H1 (cell line): ENCODE results near the gene COPG1. TPM values are rescaled to one million over a fixed set of nuclear protein-coding genes. Genes with fewer than 3 reads are reported as not detected.

Experiments
- CTCF ChIA-PET: fragments of 300-600 bp; sonication (Branson Sonifier 250); formaldehyde crosslinking; loops from one replicate; lab custom pipeline; 2021; ENCODE audit not compliant: partially characterized antibody; lab: Charles Lee
- POLR2A ChIA-PET: fragments of 300-600 bp; sonication (Branson Sonifier 250); formaldehyde crosslinking; loops from one replicate; lab custom pipeline; 2021; ENCODE audit warnings: inconsistent platforms; ENCODE audit not compliant: partially characterized antibody; lab: Charles Lee
- DNase-seq, 2 experiments: peaks; one replicate each; pipeline versions ENCODE4 v3.0.0 to v3.0.0-alpha.2; 2010 to 2022; ENCODE audit warnings: low spot score in 2 of 2, low read depth in 1 of 2, mixed read lengths in 1 of 2
- FAIRE-seq: peaks from 2 replicates; lab custom pipeline; 2011; peaks lifted over from hg19 to GRCh38; lab: Jason Lieb, UNC
- H2AFZ ChIP-seq: 2 replicates; pipeline ENCODE4 v1.8.1; 2012; ENCODE audit warnings: low read length, inconsistent platforms
- H2AK5ac ChIP-seq: 2 replicates; pipeline ENCODE4 v1.6.1; 2013; ENCODE audit warnings: low read depth, low read length
- H2BK120ac ChIP-seq: replicated peaks from 2 replicates; pipeline ENCODE3; 2013; ENCODE audit warnings: low read depth, low read length, inconsistent platforms
- H2BK12ac ChIP-seq: 2 replicates; pipeline ENCODE4 v1.6.1; 2013; ENCODE audit warnings: low read depth, low read length
- H2BK15ac ChIP-seq: 2 replicates; pipeline ENCODE4 v1.6.1; 2013; ENCODE audit warnings: low read length
- H2BK20ac ChIP-seq: 2 replicates; pipeline ENCODE4 v1.6.1; 2013; ENCODE audit warnings: low read length
- H2BK5ac ChIP-seq: 2 replicates; pipeline ENCODE4 v1.6.1; 2013; ENCODE audit warnings: low read depth, low read length
- H3K14ac ChIP-seq: 2 replicates; pipeline ENCODE4 v1.6.1; 2013; ENCODE audit warnings: inconsistent platforms; ENCODE audit not compliant: insufficient read length
- H3K18ac ChIP-seq: 2 replicates; pipeline ENCODE4 v1.6.1; 2013; ENCODE audit warnings: low read length; ENCODE audit errors: extremely low read depth
- H3K23ac ChIP-seq: 2 replicates; pipeline ENCODE4 v1.6.1; 2013; ENCODE audit warnings: inconsistent platforms; ENCODE audit not compliant: insufficient read length
- H3K23me2 ChIP-seq: 2 replicates; pipeline ENCODE4 v1.6.1; 2013; ENCODE audit warnings: low read depth, low read length
- H3K27ac ChIP-seq: 2 replicates; pipeline ENCODE4 v1.6.1; 2011; ENCODE audit warnings: low read depth, low read length, inconsistent platforms
- H3K27me3 ChIP-seq, 4 experiments: replicated peaks in 1 of 4; 1 replicate in 1 of 4; 2 replicates in 3 of 4; pipeline versions ENCODE4 v1.6.1 to v1.8.1; 2011 to 2013; ENCODE audit warnings: low read length in 3 of 4, mild to moderate bottlenecking in 3 of 4, inconsistent platforms in 2 of 4, mixed read lengths in 2 of 4, moderate library complexity in 1 of 4; ENCODE audit not compliant: control insufficient read depth in 3 of 4, insufficient read depth in 3 of 4; ENCODE audit errors: extremely low read depth in 1 of 4
- H3K36me3 ChIP-seq, 4 experiments: 2 replicates each; pipeline versions ENCODE4 v1.6.1 to v1.8.1; 2011 to 2013; ENCODE audit warnings: mild to moderate bottlenecking in 4 of 4, low read length in 3 of 4, moderate library complexity in 2 of 4, control low read depth in 1 of 4, inconsistent platforms in 1 of 4; ENCODE audit not compliant: insufficient read depth in 4 of 4, control insufficient read depth in 2 of 4
- H3K4ac ChIP-seq: replicated peaks from 2 replicates; pipeline ENCODE3; 2013; ENCODE audit warnings: low read length, low read depth, mixed read lengths, inconsistent platforms; ENCODE audit not compliant: insufficient read length
- H3K4me1 ChIP-seq, 4 experiments: replicated peaks in 1 of 4; 1 replicate in 1 of 4; 2 replicates in 3 of 4; pipeline versions ENCODE4 v1.6.1 to v1.8.1; 2011 to 2013; ENCODE audit warnings: low read length in 3 of 4, inconsistent platforms in 2 of 4, mixed read lengths in 1 of 4; ENCODE audit not compliant: insufficient read depth in 4 of 4, control insufficient read depth in 3 of 4
- H3K4me2 ChIP-seq, 2 experiments: 2 replicates each; pipeline versions ENCODE4 v1.6.1 to v1.8.1; 2011 to 2013; ENCODE audit warnings: low read depth in 2 of 2, low read length in 2 of 2, control low read depth in 1 of 2, inconsistent platforms in 1 of 2, mild to moderate bottlenecking in 1 of 2; ENCODE audit not compliant: insufficient read depth in 1 of 2
- H3K4me3 ChIP-seq, 4 experiments: fragments of 200-600, 300-600 bp in 1 of 4; sonication (generic), shearing (Covaris generic), sonication (Bioruptor Twin) in 1 of 4; 2 replicates each; pipeline versions ENCODE4 v1.5.1 to v1.8.1; 2011 to 2016; ENCODE audit warnings: low read length in 4 of 4, low read depth in 3 of 4, control low read depth in 2 of 4, inconsistent platforms in 2 of 4, mild to moderate bottlenecking in 2 of 4, mixed read lengths in 1 of 4, moderate library complexity in 1 of 4; ENCODE audit not compliant: insufficient read depth in 2 of 4; ENCODE audit errors: extremely low read depth in 1 of 4
- H3K56ac ChIP-seq: replicated peaks from 2 replicates; pipeline ENCODE3; 2013; ENCODE audit warnings: low read depth, mild to moderate bottlenecking, mixed read lengths, low read length, inconsistent platforms; ENCODE audit not compliant: insufficient read length
- H3K79me1 ChIP-seq: 2 replicates; pipeline ENCODE4 v1.6.1; 2013; ENCODE audit warnings: low read depth, low read length, control low read depth
- H3K79me2 ChIP-seq, 2 experiments: 2 replicates each; pipeline versions ENCODE4 v1.6.1 to v1.8.1; 2012 to 2013; ENCODE audit warnings: low read length in 2 of 2, mild to moderate bottlenecking in 2 of 2, inconsistent platforms in 1 of 2; ENCODE audit not compliant: insufficient read depth in 2 of 2, control insufficient read depth in 1 of 2
- H3K9ac ChIP-seq, 4 experiments: replicated peaks in 1 of 4; 1 replicate in 1 of 4; 2 replicates in 3 of 4; pipeline versions ENCODE4 v1.6.1 to v1.8.1; 2011 to 2013; ENCODE audit warnings: low read depth in 3 of 4, low read length in 3 of 4, control low read depth in 2 of 4, mild to moderate bottlenecking in 2 of 4, moderate library complexity in 2 of 4, inconsistent platforms in 1 of 4; ENCODE audit errors: extremely low read depth in 1 of 4
- H3K9me3 ChIP-seq, 2 experiments: 2 replicates each; pipeline versions ENCODE4 v1.6.1 to v1.8.1; 2012 to 2013; ENCODE audit warnings: mild to moderate bottlenecking in 2 of 2, moderate library complexity in 2 of 2, control low read depth in 1 of 2, inconsistent platforms in 1 of 2, low read depth in 1 of 2, low read length in 1 of 2, mixed read lengths in 1 of 2; ENCODE audit not compliant: insufficient read depth in 2 of 2
- H4K20me1 ChIP-seq, 2 experiments: replicated peaks in 1 of 2; 2 replicates each; pipeline versions ENCODE3 to v1.8.1; 2011 to 2013; ENCODE audit warnings: inconsistent platforms in 2 of 2, low read length in 2 of 2, mild to moderate bottlenecking in 1 of 2; ENCODE audit not compliant: insufficient read depth in 2 of 2, control insufficient read depth in 1 of 2
- H4K5ac ChIP-seq: 2 replicates; pipeline ENCODE4 v1.6.1; 2013; ENCODE audit warnings: low read length, low read depth, mixed read lengths, inconsistent platforms; ENCODE audit not compliant: insufficient read length
- H4K8ac ChIP-seq: 2 replicates; pipeline ENCODE4 v1.8.0; 2013; ENCODE audit warnings: mild to moderate bottlenecking, moderate library complexity, low read length, inconsistent platforms; ENCODE audit not compliant: insufficient read depth; ENCODE audit errors: extremely low read depth
- H4K91ac ChIP-seq: replicated peaks from 2 replicates; pipeline ENCODE3; 2013; ENCODE audit warnings: low read length, mixed read lengths, inconsistent platforms; ENCODE audit not compliant: insufficient read length
- ASH2L ChIP-seq: fragments of 200-600, 300-600 bp; sonication (generic); IDR thresholded peaks from one replicate; pipeline ENCODE4 v1.7.1; 2017; ENCODE audit warnings: low read length
- CHD1 ChIP-seq: IDR thresholded peaks from 2 replicates; pipeline ENCODE4 v1.6.1; 2012; ENCODE audit warnings: low read depth, low read length, improper control_type of control experiment
- NANOG ChIP-seq: IDR thresholded peaks from 2 replicates; pipeline ENCODE4 v1.6.1; 2011; ENCODE audit warnings: low read length, low read depth, mild to moderate bottlenecking, inconsistent platforms; ENCODE audit not compliant: insufficient read depth, poor library complexity, severe bottlenecking
- NRF1 ChIP-seq: IDR thresholded peaks from 2 replicates; pipeline ENCODE4 v1.6.1; 2011; ENCODE audit warnings: mild to moderate bottlenecking, low read depth, low read length, improper control_type of control experiment
- RNF2 ChIP-seq: fragments of 200-900, 300-1000 bp; sonication (generic); IDR thresholded peaks from 2 replicates; pipeline ENCODE4 v1.7.1; 2016; ENCODE audit warnings: borderline replicate concordance, low read depth, mild to moderate bottlenecking, antibody characterized with exemption, low read length; ENCODE audit not compliant: poor library complexity, severe bottlenecking; ENCODE audit errors: missing control alignments
- RXRA ChIP-seq: IDR thresholded peaks from 2 replicates; pipeline ENCODE4 v1.6.1; 2011; ENCODE audit warnings: low read depth, mild to moderate bottlenecking, low read length, moderate library complexity; ENCODE audit not compliant: insufficient read depth
- SAP30 ChIP-seq: fragments of 300-600 bp; sonication (generic); IDR thresholded peaks from 2 replicates; pipeline ENCODE4 v1.7.1; 2012; ENCODE audit warnings: low read length, moderate library complexity, mild to moderate bottlenecking, inconsistent platforms; ENCODE audit not compliant: insufficient read depth, insufficient replicate concordance
- SP2 ChIP-seq: IDR thresholded peaks from 2 replicates; pipeline ENCODE4 v1.6.1; 2012; ENCODE audit warnings: mild to moderate bottlenecking, low read length, inconsistent platforms
- polyA plus RNA-seq, 7 experiments: library from polyadenylated mRNA; depleted of rRNA in 3 of 7; stranded (reverse) in 5 of 7; unstranded in 2 of 7; fragments of >200 nt in 5 of 7; fragments of 200-250 nt in 2 of 7; gene quantifications; 1 replicate in 5 of 7; 2 replicates in 1 of 7; 4 replicates in 1 of 7; pipeline versions ENCODE4 v1.2.1 to v1.2.3, GENCODE V29; 2011 to 2013; ENCODE audit warnings: missing spikeins in 2 of 7, mixed read lengths in 2 of 7
- total RNA-seq: library from RNA; stranded (reverse); fragmentation: NEBNext Ultra II Directional; extraction: Animal tissue kit (Norgen Biotek cat#: 25700); gene quantifications from 2 replicates; pipeline ENCODE4 v1.2.1, GENCODE V29; 2021

The COPG1 gene
- total and polyA plus RNA-seq, 2 of the 8 experiments (the other 6 are each of a cell fraction or from before 2014, with no cell fraction given): 52.7 to 106 TPM

- Histone ChIP-seq H2AK5ac (no peak overlapping the region), H2BK12ac (peak overlapping the region; percentile 71; the same call in 1 of the 2 replicates), H3K79me1 (no peaks in the 10 kb centered on the region), H2BK120ac (no peak overlapping the region), H3K4me3 (no peak overlapping the region), H3K56ac (no peak overlapping the region), H3K4me1 (peaks cover 4 to 9% (median 5%) of the 10 kb centered on the region in 4 experiments), H4K8ac (peak overlapping the region; percentile 45; the same call in 1 of the 2 replicates), H3K36me3 (no peaks in the 10 kb centered on the region), H3K4me2 (no peak overlapping the region; a peak in 1 of 4 replicates), H3K23me2 (peaks cover 2% of the 10 kb centered on the region; the same call in 1 of the 2 replicates), H2AFZ (no peak overlapping the region), H4K91ac (no peak overlapping the region), H3K23ac (no peak overlapping the region), H3K18ac (no peak overlapping the region), H2BK5ac (no peak overlapping the region), H3K27ac (no peak overlapping the region), H4K5ac (no peak overlapping the region), H3K9ac (no peak overlapping the region), H3K14ac (no peak overlapping the region), H2BK20ac (no peak overlapping the region), H2BK15ac (no peak overlapping the region), H4K20me1 (peaks cover 0 to 2% of the 10 kb centered on the region in 2 experiments), H3K27me3 (no peaks in the 10 kb centered on the region), H3K79me2 (peaks cover 0 to 13% of the 10 kb centered on the region in 2 experiments; a peak in 1 of 4 replicates), H3K9me3 (no peaks in the 10 kb centered on the region), H3K4ac (no peak overlapping the region)
- FAIRE-seq (no peak), DNase-seq (no peak)
- ChIA-PET POLR2A (interaction anchor here (0.9 to 6.4 kb wide), 9 partner anchors 7 to 150 kb away, joined by 3 to 112 read pairs (median 5); no protein-coding TSS in a partner anchor), CTCF (interaction anchor here (1.0 to 2.1 kb wide), 4 partner anchors 12 to 68 kb away, joined by 3 to 5 read pairs (median 3); no protein-coding TSS in a partner anchor)
- TF ChIP-seq CHD1 (no peak), NRF1 (no peak), RXRA (no peak), NANOG (no peak), SAP30 (no peak), ASH2L (no peak), RNF2 (no peak), SP2 (no peak)
Measured at GRCh38 chr3:129313415-129313664, 63.9 kb downstream of the COPG1 start.
